Adipose tissue (tissue), 3 donors: ENCODE results near the gene COL12A1. TPM values are rescaled to one million over a fixed set of nuclear protein-coding genes. Genes with fewer than 3 reads are reported as not detected.
"Not testable (repeated sequence)": the region's sequence is repeated elsewhere in the genome, so short reads cannot be mapped to it uniquely, and the experiment has no call there.

Experiments
- H3K27ac ChIP-seq: one replicate; pipeline ENCODE4 v1.5.1; 2013; ENCODE audit warnings: low read depth, low read length
- WGBS, 3 donors: extraction: QIAGEN DNeasy Blood & Tissue Kit; methylation state at CpG; one replicate each; pipeline ENCODE4 v1.1.7; 2013; 5-methylcytosine and 5-hydroxymethylcytosine counted together
- polyA plus RNA-seq, 3 donors: library from polyadenylated mRNA; stranded (reverse); fragments of 200-250 nt; gene quantifications; one replicate each; pipeline ENCODE4 v1.2.3, GENCODE V29; 2013
- donor health status: healthy with polysubstance abuse.
- donor health status: Bipolar disorder and iron deficiency.
- donor health status: healthy.

Gene COL12A1
- polyA plus RNA-seq, 3 donors = 4.2 to 55.7 (median 21.0) TPM

- H3K27ac ChIP-seq = no peak overlapping the region
- 39 to 71% (median 40%) methylated on average over 2 of the region's 2 CpGs for WGBS, 3 donors
These were observed 9.7 kb downstream of the COL12A1 start for GRCh38 chr6:75196081-75196687.

GRCh38 chr6:75188221-75188925, 17.5 kb downstream of the COL12A1 start:
- WGBS, 3 donors = 38 to 72% (median 41%) methylated on average over 3 of the region's 3 CpGs
- H3K27ac ChIP-seq = no peak overlapping the region

DNA sequence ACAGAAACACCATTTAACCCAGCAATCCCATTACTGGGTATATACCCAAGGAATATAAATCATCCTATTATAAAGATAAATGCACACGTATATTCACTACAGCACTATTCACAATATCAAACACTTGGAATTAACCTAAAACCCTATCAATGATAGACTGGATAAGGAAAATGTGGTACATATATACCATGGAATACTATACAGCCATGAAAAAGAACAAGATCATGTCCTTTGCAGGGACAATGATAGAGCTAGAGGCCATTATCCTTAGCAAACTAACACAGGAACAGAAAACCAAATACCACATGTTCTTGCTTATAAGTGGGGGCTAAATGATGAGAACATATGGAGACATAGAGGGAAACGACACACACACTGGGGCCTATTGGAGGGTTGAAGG, 19.3 kb downstream of the COL12A1 start:
- 42 to 48% (median 47%) methylated on average over 2 of the region's 2 CpGs for WGBS, 3 donors
- H3K27ac ChIP-seq = not testable (repeated sequence)

GRCh38 chr6:75183099-75183541, 22.7 kb downstream of the COL12A1 start:
- WGBS, 3 donors = 50 to 65% (median 55%) methylated on average over 5 of the region's 5 CpGs
- no peak overlapping the region for H3K27ac ChIP-seq

GRCh38 chr6:75180864-75181263, 25.0 kb downstream of the COL12A1 start:
- WGBS, 3 donors = 83 to 89% (median 86%) methylated on average over 5 of the region's 5 CpGs
- H3K27ac ChIP-seq = no peak overlapping the region

GRCh38 chr6:75178757-75179156, 27.1 kb downstream of the COL12A1 start:
- WGBS, 3 donors = 48 to 52% (median 50%) methylated on average over 1 of the region's 1 CpG
- H3K27ac ChIP-seq = no peak overlapping the region

DNA sequence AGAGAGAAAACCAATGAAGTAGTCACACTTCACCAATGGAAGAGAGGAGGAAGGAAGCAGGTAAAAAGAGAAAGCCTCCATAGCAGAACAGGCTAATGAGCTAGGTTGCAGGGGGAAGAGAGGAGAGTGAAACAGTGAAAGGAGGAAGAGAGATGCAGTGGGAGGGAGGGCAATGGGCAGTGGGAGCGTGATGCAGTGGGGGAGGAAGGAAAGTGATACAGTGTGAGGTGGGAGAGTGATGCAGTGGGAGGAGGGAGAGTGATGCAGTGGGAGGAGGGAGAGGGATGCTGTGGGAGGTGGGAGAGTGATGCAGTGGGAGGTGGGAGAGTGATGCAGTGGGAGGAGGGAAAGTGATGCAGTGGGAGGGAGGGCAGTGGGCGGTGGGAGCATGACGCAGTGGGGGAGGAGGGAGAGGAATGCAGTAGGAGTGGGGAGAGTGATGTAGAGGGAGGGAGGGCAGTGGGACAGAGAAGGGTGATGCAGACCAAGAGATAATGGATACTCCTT, 29.7 kb downstream of the COL12A1 start:
- WGBS, 3 donors = 74 to 82% (median 81%) methylated on average over 3 of the region's 3 CpGs

DNA sequence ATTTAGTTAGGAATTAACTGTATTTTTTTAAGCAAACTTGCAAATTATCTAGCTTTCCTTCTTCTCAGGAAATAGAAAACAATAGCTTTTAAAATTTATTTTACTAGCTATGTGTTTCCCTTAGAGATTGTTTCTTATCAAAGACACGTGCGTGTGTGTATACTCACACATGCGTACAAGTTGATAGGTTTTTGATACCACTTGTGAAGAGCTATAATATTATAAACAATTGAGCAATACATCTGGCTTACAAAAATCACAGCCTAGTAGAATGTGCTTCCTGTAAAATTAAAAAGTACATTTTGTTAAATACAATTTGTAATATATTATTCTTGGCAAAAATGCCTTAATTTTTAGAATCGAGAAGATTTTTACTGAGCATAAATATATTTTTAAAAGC, 33.9 kb downstream of the COL12A1 start:
- no peak overlapping the region for H3K27ac ChIP-seq

More for the DNA sequence above, 29.7 kb downstream of the COL12A1 start:
- no peak overlapping the region for H3K27ac ChIP-seq

DNA sequence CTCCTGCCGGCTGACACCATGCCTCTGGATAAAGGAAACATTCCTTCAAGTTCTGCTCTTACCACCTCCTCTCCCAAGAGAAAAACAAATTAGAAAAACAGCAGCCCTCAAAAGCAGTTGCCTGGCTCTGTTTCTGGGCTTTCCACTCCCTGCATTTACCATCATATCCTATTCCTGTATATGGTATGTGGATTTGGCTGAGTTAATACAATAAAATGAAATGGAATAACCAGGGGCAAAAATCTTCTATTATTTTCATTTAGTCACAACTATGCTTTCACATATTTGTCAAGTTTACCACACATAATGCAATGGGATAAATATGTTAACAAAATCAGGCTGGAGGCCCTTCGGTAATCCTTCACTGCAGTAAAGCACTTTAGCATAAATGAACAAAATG, 34.3 kb downstream of the COL12A1 start:
- no peak overlapping the region for H3K27ac ChIP-seq
- WGBS, 3 donors = 60 to 69% (median 66%) methylated on average over 2 of the region's 2 CpGs

More for the DNA sequence above, 33.9 kb downstream of the COL12A1 start:
- 46 to 67% (median 50%) methylated on average over 4 of the region's 4 CpGs for WGBS, 3 donors

DNA sequence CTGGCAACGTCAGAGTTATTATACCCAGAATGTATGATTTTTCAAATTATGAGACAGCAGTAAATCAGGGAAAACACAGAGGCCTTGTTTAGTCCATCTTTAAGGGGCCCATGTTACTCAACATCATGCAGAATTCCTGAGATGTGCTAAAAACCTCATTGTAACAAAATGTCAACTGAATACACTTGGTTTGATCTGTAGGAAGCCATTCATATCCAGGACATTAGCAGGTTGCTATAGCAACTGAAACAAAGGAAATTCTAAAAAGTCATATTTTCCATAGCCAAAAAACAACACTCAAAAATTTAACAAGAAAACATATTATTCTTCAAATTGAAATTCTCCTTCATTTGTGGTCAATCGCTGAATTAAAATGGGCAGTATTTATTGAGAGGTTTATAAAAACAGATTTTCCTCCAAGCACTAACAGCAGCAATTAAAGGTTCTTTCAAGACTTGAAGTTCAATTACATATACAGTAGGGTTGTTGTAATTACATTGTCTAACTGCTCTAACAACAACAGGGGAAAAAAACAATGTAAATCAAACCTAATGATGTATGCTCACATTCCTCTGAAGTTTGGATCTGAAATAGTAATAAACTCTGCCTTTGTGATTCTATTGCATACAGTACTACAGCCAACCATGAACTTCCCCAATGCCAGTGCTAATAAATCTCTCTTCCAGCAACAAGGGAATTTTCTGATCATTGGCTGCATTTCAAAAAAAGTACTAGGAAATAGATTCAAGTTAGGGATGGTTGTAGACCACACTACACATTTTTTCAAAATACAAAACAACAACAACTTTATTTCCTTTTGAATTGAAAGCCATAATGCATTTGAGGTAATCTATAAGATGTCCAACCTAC, 34.9 kb downstream of the COL12A1 start:
- no peak overlapping the region for H3K27ac ChIP-seq
- 44 to 61% (median 53%) methylated on average over 2 of the region's 2 CpGs for WGBS, 3 donors

GRCh38 chr6:75169689-75170586, 35.9 kb downstream of the COL12A1 start:
- H3K27ac ChIP-seq = no peak overlapping the region
- WGBS, 3 donors = 67 to 80% (median 71%) methylated on average over 2 of the region's 2 CpGs

GRCh38 chr6:75167851-75168250, 38.0 kb downstream of the COL12A1 start:
- H3K27ac ChIP-seq = no peak overlapping the region
- 72 to 82% (median 73%) methylated on average over 2 of the region's 2 CpGs for WGBS, 3 donors

- H3K27ac ChIP-seq = no peak overlapping the region
- 36 to 48% (median 47%) methylated on average over 3 of the region's 3 CpGs for whole genome bisulfite sequencing, 3 donors
These were observed 38.5 kb downstream of the COL12A1 start for GRCh38 chr6:75167325-75167724.

GRCh38 chr6:75166773-75167172, 39.1 kb downstream of the COL12A1 start:
- WGBS, 3 donors = 59 to 79% (median 63%) methylated on average over 2 of the region's 2 CpGs
- no peak overlapping the region for H3K27ac ChIP-seq

DNA sequence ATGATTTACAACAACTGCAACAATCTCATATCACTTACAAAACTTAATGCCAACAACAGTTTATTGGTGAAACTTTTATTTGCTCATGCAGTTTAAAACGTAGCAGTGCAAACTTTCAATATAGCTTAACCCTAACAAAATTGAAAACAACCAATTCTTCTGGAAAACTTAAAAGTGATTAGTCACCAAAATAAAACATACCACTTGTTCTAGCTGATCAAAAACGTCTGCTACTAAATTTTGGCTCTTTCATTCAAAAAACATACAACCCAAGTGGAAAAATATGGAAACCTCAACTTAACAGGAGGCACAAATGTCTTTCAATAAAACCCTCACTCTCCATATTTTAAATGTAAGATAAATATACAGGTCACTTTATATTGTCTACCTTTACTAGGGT, 39.6 kb downstream of the COL12A1 start:
- H3K27ac ChIP-seq = no peak overlapping the region
- WGBS, 3 donors = 41 to 51% (median 50%) methylated on average over 2 of the region's 2 CpGs

- no peak overlapping the region for H3K27ac ChIP-seq
These were observed 47.7 kb downstream of the COL12A1 start for GRCh38 chr6:75158176-75158575.

DNA sequence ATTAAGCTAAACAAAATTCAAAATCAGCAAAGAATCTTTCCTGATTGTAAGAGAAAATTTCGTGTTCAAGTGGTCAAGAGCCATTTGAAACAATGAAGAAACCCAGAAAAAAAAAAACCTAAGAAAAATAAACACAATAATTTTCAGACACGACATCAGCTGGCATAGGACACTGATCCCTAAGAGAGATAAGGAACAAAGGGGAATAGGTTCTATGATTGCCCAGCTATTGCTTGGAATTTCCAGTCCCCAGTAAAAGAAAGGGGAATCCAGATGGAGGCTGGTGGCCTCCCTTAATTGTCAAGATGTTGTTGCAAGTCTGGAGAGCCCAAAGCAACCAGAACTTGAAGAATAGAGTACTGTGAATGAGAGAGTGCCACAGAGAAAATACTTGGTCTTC, 48.5 kb downstream of the COL12A1 start:
- H3K27ac ChIP-seq = no peak overlapping the region
- WGBS, 3 donors = 37 to 53% (median 52%) methylated on average over 2 of the region's 2 CpGs
